Panc1 (cell line): Measurements from ENCODE around the gene PRKG1. TPM values are rescaled to one million over a fixed set of nuclear protein-coding genes. Genes with fewer than 3 reads are reported as not detected.

Experiments
- ATAC-seq: fragments of 200-7000 bp; cut with Tn5 transposase; 2 replicates; pipeline ENCODE4 v1.9.1; 2020; ENCODE audit warnings: mild to moderate bottlenecking, moderate library complexity
- BruUV-seq: library from RNA; stranded (reverse); fragments of 400-500 nt; replicated peaks from 2 replicates; lab custom pipeline; 2021; lab: Mats Ljungman, UMichigan
- CTCF ChIA-PET: fragments of 300-600 bp; sonication (Branson Sonifier 250); formaldehyde crosslinking; loops from one replicate; lab custom pipeline; 2022; ENCODE audit warnings: antibody characterized with exemption; lab: Charles Lee
- POLR2A ChIA-PET: fragments of 300-600 bp; sonication (Branson Sonifier 250); formaldehyde crosslinking; loops from one replicate; lab custom pipeline; 2022; ENCODE audit warnings: antibody characterized with exemption; lab: Charles Lee
- DNase-seq: peaks from one replicate; pipeline ENCODE4 v3.0.0-alpha.2; 2010; ENCODE audit warnings: low read depth, low spot score
- H3K27ac ChIP-seq: 2 replicates; pipeline ENCODE4 v1.5.1; 2011; ENCODE audit warnings: mild to moderate bottlenecking, low read length, inconsistent platforms
- H3K27me3 ChIP-seq: fragments of 200-500 bp; sonication (Bioruptor generic); 2 replicates; pipeline ENCODE4 v1.6.0; 2014; ENCODE audit warnings: low read length, inconsistent platforms; ENCODE audit not compliant: control insufficient read depth, insufficient read depth
- H3K36me3 ChIP-seq: fragments of 200-500 bp; sonication (Bioruptor generic); 2 replicates; pipeline ENCODE4 v1.5.1; 2014; ENCODE audit warnings: inconsistent platforms, mild to moderate bottlenecking, low read length, moderate library complexity; ENCODE audit not compliant: control insufficient read depth, insufficient read depth
- H3K4me1 ChIP-seq: 2 replicates; pipeline ENCODE4 v1.5.1; 2011; ENCODE audit warnings: inconsistent platforms, mild to moderate bottlenecking, low read length, moderate library complexity; ENCODE audit not compliant: control insufficient read depth, insufficient read depth
- H3K4me3 ChIP-seq, 2 experiments: 2 replicates each; pipeline ENCODE4 v1.5.1; 2011 to 2012; ENCODE audit warnings: low read depth in 2 of 2, low read length in 2 of 2, mild to moderate bottlenecking in 2 of 2, inconsistent platforms in 1 of 2, moderate library complexity in 1 of 2
- H3K9me3 ChIP-seq: fragments of 200-500 bp; sonication (Bioruptor generic); 2 replicates; pipeline ENCODE4 v1.5.1; 2014; ENCODE audit warnings: low read depth, mild to moderate bottlenecking, inconsistent platforms, low read length, moderate library complexity; ENCODE audit not compliant: control insufficient read depth, insufficient read depth
- POLR2AphosphoS5 ChIP-seq: IDR thresholded peaks from 2 replicates; pipeline ENCODE4 v1.6.1; 2012; ENCODE audit warnings: mild to moderate bottlenecking, low read depth, low read length, moderate library complexity
- SIN3A ChIP-seq: IDR thresholded peaks from 2 replicates; pipeline ENCODE4 v1.6.1; 2012; ENCODE audit warnings: low read depth, mild to moderate bottlenecking, low read length, moderate library complexity, borderline replicate concordance; ENCODE audit not compliant: insufficient read depth
- TCF7L2 ChIP-seq: IDR thresholded peaks from 2 replicates; pipeline ENCODE4 v1.6.1; 2011; ENCODE audit warnings: mild to moderate bottlenecking, low read depth, low read length, inconsistent platforms
- in situ Hi-C: cut with HindIII; loops from 2 replicates; pipeline ENCODE4 v1.10.0; 2016; ENCODE audit warnings: low sequenced_read_pairs, low pct_unique_long_range_greater_than_20kb
- intact Hi-C: fragments of 100-400 bp; cut with micrococcal nuclease; formaldehyde crosslinking; loops from one replicate; pipeline ENCODE4 v1.10.0; 2022; ENCODE audit not compliant: unreplicated experiment
- total RNA-seq: library from RNA; stranded (reverse); gene quantifications from one replicate; pipeline ENCODE4 v1.2.1, GENCODE V29; 2021; ENCODE audit not compliant: unreplicated experiment
- TF ChIP-seq, protein P1 (sequence below): fragments of 450-650 bp; IDR thresholded peaks from 2 replicates; pipeline ENCODE4 v1.5.1; 2017; ENCODE audit warnings: mild to moderate bottlenecking
- TF ChIP-seq, protein P2 (sequence below), 2 experiments: IDR thresholded peaks; 2 replicates each; pipeline ENCODE4 v1.6.1; 2011 to 2012; ENCODE audit warnings: low read depth in 2 of 2, control low read depth in 1 of 2, low read length in 1 of 2, mild to moderate bottlenecking in 1 of 2, moderate library complexity in 1 of 2; ENCODE audit not compliant: insufficient read depth in 1 of 2

Gene PRKG1
- total RNA-seq, 1 experiment from 2014 or later = 0.92 TPM

DNA sequence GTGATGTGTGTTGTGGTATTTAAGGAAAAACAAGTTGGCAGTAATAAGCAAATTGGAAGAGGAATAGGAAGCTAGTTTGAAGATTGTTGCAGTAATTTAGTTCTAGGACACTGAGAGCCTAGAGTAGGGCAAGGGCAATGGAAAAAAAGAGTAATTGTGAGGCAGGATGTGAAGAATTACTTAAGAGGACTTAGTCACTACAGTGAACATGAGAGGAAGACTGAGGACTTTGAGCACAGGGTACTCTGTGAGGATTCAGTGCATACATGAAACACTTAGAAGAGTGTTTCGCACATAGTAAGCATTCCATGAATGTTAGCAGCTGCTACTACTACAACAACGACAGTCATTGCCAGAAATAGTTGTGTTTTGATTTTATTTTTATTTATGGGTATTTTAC, 1208.9 kb downstream of the PRKG1 start:
- DNase-seq (no peak), ATAC-seq (no peak)
- BruUV-seq = no TSS peak
- intact Hi-C loops (no loop called here), in situ Hi-C loops (no loop called here)
- ChIA-PET POLR2A (no interaction called here), CTCF (no interaction called here)
- no peak overlapping the region for H3K27ac ChIP-seq
- H3K4me3 ChIP-seq = no peak overlapping the region
- H3K36me3 ChIP-seq = no peaks in the 10 kb centered on the region
- TF ChIP-seq, protein P1, sequence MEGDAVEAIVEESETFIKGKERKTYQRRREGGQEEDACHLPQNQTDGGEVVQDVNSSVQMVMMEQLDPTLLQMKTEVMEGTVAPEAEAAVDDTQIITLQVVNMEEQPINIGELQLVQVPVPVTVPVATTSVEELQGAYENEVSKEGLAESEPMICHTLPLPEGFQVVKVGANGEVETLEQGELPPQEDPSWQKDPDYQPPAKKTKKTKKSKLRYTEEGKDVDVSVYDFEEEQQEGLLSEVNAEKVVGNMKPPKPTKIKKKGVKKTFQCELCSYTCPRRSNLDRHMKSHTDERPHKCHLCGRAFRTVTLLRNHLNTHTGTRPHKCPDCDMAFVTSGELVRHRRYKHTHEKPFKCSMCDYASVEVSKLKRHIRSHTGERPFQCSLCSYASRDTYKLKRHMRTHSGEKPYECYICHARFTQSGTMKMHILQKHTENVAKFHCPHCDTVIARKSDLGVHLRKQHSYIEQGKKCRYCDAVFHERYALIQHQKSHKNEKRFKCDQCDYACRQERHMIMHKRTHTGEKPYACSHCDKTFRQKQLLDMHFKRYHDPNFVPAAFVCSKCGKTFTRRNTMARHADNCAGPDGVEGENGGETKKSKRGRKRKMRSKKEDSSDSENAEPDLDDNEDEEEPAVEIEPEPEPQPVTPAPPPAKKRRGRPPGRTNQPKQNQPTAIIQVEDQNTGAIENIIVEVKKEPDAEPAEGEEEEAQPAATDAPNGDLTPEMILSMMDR = no peak
- TF ChIP-seq POLR2AphosphoS5 (no peak), SIN3A (no peak), TCF7L2 (no peak)
- TF ChIP-seq, protein P2, sequence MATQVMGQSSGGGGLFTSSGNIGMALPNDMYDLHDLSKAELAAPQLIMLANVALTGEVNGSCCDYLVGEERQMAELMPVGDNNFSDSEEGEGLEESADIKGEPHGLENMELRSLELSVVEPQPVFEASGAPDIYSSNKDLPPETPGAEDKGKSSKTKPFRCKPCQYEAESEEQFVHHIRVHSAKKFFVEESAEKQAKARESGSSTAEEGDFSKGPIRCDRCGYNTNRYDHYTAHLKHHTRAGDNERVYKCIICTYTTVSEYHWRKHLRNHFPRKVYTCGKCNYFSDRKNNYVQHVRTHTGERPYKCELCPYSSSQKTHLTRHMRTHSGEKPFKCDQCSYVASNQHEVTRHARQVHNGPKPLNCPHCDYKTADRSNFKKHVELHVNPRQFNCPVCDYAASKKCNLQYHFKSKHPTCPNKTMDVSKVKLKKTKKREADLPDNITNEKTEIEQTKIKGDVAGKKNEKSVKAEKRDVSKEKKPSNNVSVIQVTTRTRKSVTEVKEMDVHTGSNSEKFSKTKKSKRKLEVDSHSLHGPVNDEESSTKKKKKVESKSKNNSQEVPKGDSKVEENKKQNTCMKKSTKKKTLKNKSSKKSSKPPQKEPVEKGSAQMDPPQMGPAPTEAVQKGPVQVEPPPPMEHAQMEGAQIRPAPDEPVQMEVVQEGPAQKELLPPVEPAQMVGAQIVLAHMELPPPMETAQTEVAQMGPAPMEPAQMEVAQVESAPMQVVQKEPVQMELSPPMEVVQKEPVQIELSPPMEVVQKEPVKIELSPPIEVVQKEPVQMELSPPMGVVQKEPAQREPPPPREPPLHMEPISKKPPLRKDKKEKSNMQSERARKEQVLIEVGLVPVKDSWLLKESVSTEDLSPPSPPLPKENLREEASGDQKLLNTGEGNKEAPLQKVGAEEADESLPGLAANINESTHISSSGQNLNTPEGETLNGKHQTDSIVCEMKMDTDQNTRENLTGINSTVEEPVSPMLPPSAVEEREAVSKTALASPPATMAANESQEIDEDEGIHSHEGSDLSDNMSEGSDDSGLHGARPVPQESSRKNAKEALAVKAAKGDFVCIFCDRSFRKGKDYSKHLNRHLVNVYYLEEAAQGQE (IDR thresholded peaks at IDR 0.05; ENCODE audit: insufficient read depth in 1 of 2, low read depth in 2 of 2, low read length in 1 of 2) = no peak
- no peaks in the 10 kb centered on the region for H3K9me3 ChIP-seq
- no peaks in the 10 kb centered on the region for H3K27me3 ChIP-seq
- H3K4me1 ChIP-seq = no peaks in the 10 kb centered on the region

DNA sequence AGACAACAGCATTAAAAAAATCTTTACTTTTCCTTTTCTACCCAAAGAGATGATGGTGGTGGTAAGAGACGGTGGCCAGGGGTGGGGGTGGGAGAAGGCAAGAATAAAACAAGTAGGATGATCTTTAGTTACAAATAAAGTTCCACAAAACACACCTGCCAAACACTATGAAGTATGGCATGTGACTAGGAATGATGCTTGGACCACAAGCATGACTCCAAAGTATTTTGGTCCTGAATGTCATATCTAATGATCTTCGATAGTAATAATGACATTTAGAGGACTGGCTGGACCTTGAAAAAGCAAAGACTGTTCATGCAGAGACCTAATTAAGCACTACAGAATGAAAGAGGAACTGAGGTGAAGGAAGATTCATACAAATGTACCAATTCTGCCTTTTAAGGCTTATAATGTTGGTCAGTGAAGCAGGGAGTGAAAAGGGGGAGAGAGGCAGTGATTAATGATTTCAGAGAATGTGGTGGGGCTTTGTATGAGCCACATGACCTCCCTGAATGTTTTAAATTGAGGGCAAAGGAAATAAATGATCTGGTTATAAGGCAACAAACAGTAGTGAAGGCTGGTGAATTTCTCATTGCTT, 1210.2 kb downstream of the PRKG1 start:
- H3K36me3 ChIP-seq = no peaks in the 10 kb centered on the region
- in situ Hi-C loops (no loop called here), intact Hi-C loops (no loop called here)
- no peak overlapping the region for H3K4me3 ChIP-seq
- ChIA-PET CTCF (no interaction called here), POLR2A (no interaction called here)
- ATAC-seq (no peak), DNase-seq (no peak)
- H3K9me3 ChIP-seq = no peaks in the 10 kb centered on the region
- H3K27me3 ChIP-seq = no peaks in the 10 kb centered on the region
- H3K27ac ChIP-seq = no peak overlapping the region
- no TSS peak for BruUV-seq
- H3K4me1 ChIP-seq = no peaks in the 10 kb centered on the region
- TF ChIP-seq TCF7L2 = no peak
- TF ChIP-seq, protein P2 (IDR thresholded peaks at IDR 0.05; ENCODE audit: insufficient read depth in 1 of 2, low read depth in 2 of 2, low read length in 1 of 2) = no peak
- no peak for TF ChIP-seq SIN3A
- TF ChIP-seq, protein P1 = no peak
- TF ChIP-seq POLR2AphosphoS5 = no peak
